A549 (cell line): ENCODE data around the gene BARX2. TPM values are rescaled to one million over a fixed set of nuclear protein-coding genes. Genes with fewer than 3 reads are reported as not detected.

Experiments used
- ATAC-seq, 2 experiments: fragments of 200-7000 bp in 1 of 2; fragments of >200 bp in 1 of 2; cut with Nextera tagmentation in 1 of 2; cut with Tn5 transposase in 1 of 2; 3 replicates each; pipeline versions ENCODE4 v1.8.0 to v1.9.1; 2018 to 2020; ENCODE audit warnings: mild to moderate bottlenecking in 1 of 2, moderate library complexity in 1 of 2
- CTCF ChIA-PET: fragments of 300-600 bp; sonication (Branson Sonifier 250); formaldehyde crosslinking; extraction: SDS; loops from one replicate; lab custom pipeline; 2021; ENCODE audit warnings: antibody characterized with exemption, inconsistent platforms; lab: Yijun Ruan, JAX
- POLR2A ChIA-PET: fragments of 350-600 bp; formaldehyde crosslinking; extraction: SDS; loops from one replicate; lab custom pipeline; 2021; ENCODE audit warnings: antibody characterized with exemption, inconsistent platforms; lab: Yijun Ruan, JAX
- DNase-seq, 2 experiments: peaks; one replicate each; pipeline versions ENCODE4 v3.0.0 to v3.0.0-alpha.2; 2011 to 2016; ENCODE audit warnings: low read depth in 1 of 2, low spot score in 1 of 2
- FAIRE-seq: peaks from 2 replicates; lab custom pipeline; 2011; peaks lifted over from hg19 to GRCh38; lab: Jason Lieb, UNC
- H3K27ac ChIP-seq, 2 experiments: fragments of >200 bp; sonication (Bioruptor Twin); formaldehyde crosslinking; 3 replicates each; pipeline ENCODE4 v1.5.1; 2016 to 2017
- H3K4me1 ChIP-seq: fragments of >200 bp; sonication (Bioruptor Twin); formaldehyde crosslinking; 3 replicates; pipeline ENCODE4 v1.6.1; 2016
- H3K4me2 ChIP-seq: fragments of >200 bp; sonication (Bioruptor Twin); formaldehyde crosslinking; 3 replicates; pipeline ENCODE4 v1.6.1; 2016
- H3K4me3 ChIP-seq: fragments of >200 bp; sonication (Bioruptor Twin); formaldehyde crosslinking; 3 replicates; pipeline ENCODE4 v1.5.1; 2016
- H3K9me3 ChIP-seq: fragments of >200 bp; sonication (Bioruptor Twin); formaldehyde crosslinking; 3 replicates; pipeline ENCODE4 v1.6.1; 2016
- CBX2 ChIP-seq: fragments of 200-600 bp; sonication (generic); IDR thresholded peaks from 2 replicates; pipeline ENCODE4 v1.6.1; 2016; ENCODE audit warnings: low read depth, mild to moderate bottlenecking, borderline replicate concordance
- CBX8 ChIP-seq: fragments of 200-600 bp; sonication (generic); IDR thresholded peaks from 2 replicates; pipeline ENCODE4 v1.6.1; 2016
- E2F6 ChIP-seq: IDR thresholded peaks from 2 replicates; pipeline ENCODE4 v1.6.1; 2012; ENCODE audit warnings: low read depth, borderline replicate concordance
- HDAC2 ChIP-seq: fragments of 200-600 bp; sonication (generic); IDR thresholded peaks from 2 replicates; pipeline ENCODE4 v1.6.1; 2016
- JUN ChIP-seq, 2 experiments: fragments of >200 bp; sonication (Bioruptor Twin); formaldehyde crosslinking; IDR thresholded peaks; 2 replicates in 1 of 2; 3 replicates in 1 of 2; pipeline ENCODE4 v1.6.1; 2016 to 2017
- JUNB ChIP-seq: fragments of >200 bp; sonication (Bioruptor Twin); formaldehyde crosslinking; IDR thresholded peaks from 2 replicates; pipeline ENCODE4 v1.6.1; 2016
- MAFK ChIP-seq: fragments of 450-650 bp; IDR thresholded peaks from 2 replicates; pipeline ENCODE4 v1.6.1; 2014; ENCODE audit not compliant: partially characterized antibody
- NFE2L2 ChIP-seq: fragments of 150-350 bp; conservative IDR thresholded peaks from 2 replicates; pipeline ENCODE4 v1.6.1; 2014; ENCODE audit warnings: low read length
- POLR2AphosphoS2 ChIP-seq: conservative IDR thresholded peaks from 2 replicates; pipeline ENCODE4 v1.6.1; 2012; ENCODE audit warnings: low read length, improper control_type of control experiment, inconsistent platforms
- REST ChIP-seq: fragments of 200-600 bp; sonication (generic); IDR thresholded peaks from 2 replicates; pipeline ENCODE4 v1.6.1; 2016; ENCODE audit warnings: antibody characterized with exemption, mild to moderate bottlenecking, moderate library complexity
- RNF2 ChIP-seq: fragments of 200-600 bp; sonication (generic); IDR thresholded peaks from 2 replicates; pipeline ENCODE4 v1.6.1; 2016; ENCODE audit warnings: low read depth, mild to moderate bottlenecking, antibody characterized with exemption, moderate library complexity, borderline replicate concordance
- SMC3 ChIP-seq: fragments of >200 bp; sonication (Bioruptor Twin); formaldehyde crosslinking; IDR thresholded peaks from 3 replicates; pipeline ENCODE4 v1.6.1; 2018; ENCODE audit warnings: inconsistent platforms
- TP53 ChIP-seq: fragments of 250-450 bp; sonication (Bioruptor Pico); IDR thresholded peaks from 2 replicates; pipeline ENCODE4 v1.5.0; 2021; ENCODE audit warnings: mild to moderate bottlenecking, moderate library complexity
- USF2 ChIP-seq: fragments of 450-650 bp; IDR thresholded peaks from 2 replicates; pipeline ENCODE4 v1.6.1; 2014; ENCODE audit warnings: antibody characterized with exemption
- ZSCAN20 ChIP-seq: fragments of 250-450 bp; sonication (Bioruptor Pico); IDR thresholded peaks from 2 replicates; pipeline ENCODE4 v1.8.0; 2022; ENCODE audit warnings: mild to moderate bottlenecking, moderate library complexity
- WGBS: methylation state at CpG from one replicate; pipeline ENCODE4 v1.1.6; 2017; ENCODE audit errors: missing lambda C conversion rate; 5-methylcytosine and 5-hydroxymethylcytosine counted together
- polyA plus RNA-seq, 4 experiments: library from polyadenylated mRNA; depleted of rRNA in 3 of 4; stranded (reverse); fragments of >200 nt; fragmentation: RNase III in 1 of 4; extraction: RNeasy Plus Mini Kit Qiagen cat#74134 plus additional on column Dnase treatment in 1 of 4; gene quantifications; 2 replicates in 3 of 4; 3 replicates in 1 of 4; pipeline ENCODE4 v1.2.3, GENCODE V29; 2011 to 2017
- TF ChIP-seq, protein P1 (sequence below): fragments of >200 bp; sonication (Bioruptor Twin); formaldehyde crosslinking; IDR thresholded peaks from 3 replicates; pipeline ENCODE4 v1.6.1; 2016
- TF ChIP-seq, protein P2 (sequence below): IDR thresholded peaks from 2 replicates; pipeline ENCODE4 v1.6.1; 2012
- TF ChIP-seq, protein P3 (sequence below): fragments of 250-450 bp; sonication (Bioruptor Pico); IDR thresholded peaks from 2 replicates; pipeline ENCODE4 v1.5.0; 2021; ENCODE audit warnings: mild to moderate bottlenecking, moderate library complexity, borderline replicate concordance

BARX2 gene
- polyA plus RNA-seq, 2 of the 4 experiments (the other 2 are of a cell fraction): not detected

- FAIRE-seq: no peak
- CTCF ChIA-PET: interaction anchor here (1.0 kb wide), 1 partner anchor 11 kb away, joined by 3 read pairs; no protein-coding TSS in a partner anchor
- 81% methylated on average over 7 of the region's 7 CpGs for WGBS
Measured at GRCh38 chr11:129417458-129417857, 41.8 kb downstream of the BARX2 start.

GRCh38 chr11:129418039-129418438, 42.4 kb downstream of the BARX2 start:
- FAIRE-seq (no peak), DNase-seq (no peak), ATAC-seq (no peak)
- ChIA-PET CTCF (no interaction called here), POLR2A (no interaction called here)
- Histone ChIP-seq H3K4me2 (no peak overlapping the region), H3K27ac (no peak overlapping the region), H3K9me3 (no peaks in the 10 kb centered on the region), H3K4me3 (no peak overlapping the region), H3K4me1 (no peaks in the 10 kb centered on the region)
- no peak for TF ChIP-seq USF2
- TF ChIP-seq NFE2L2: no peak
- TF ChIP-seq CBX8: no peak
- no peak for TF ChIP-seq E2F6
- TF ChIP-seq ZSCAN20 (CRISPR knock-in tag): no peak
- TF ChIP-seq CBX2: no peak
- 60% methylated on average over 4 of the region's 4 CpGs for WGBS

More at GRCh38 chr11:129417458-129417857, 41.8 kb downstream of the BARX2 start:
- H3K27ac ChIP-seq: no peak overlapping the region
- ATAC-seq (no peak), DNase-seq (no peak)
- H3K9me3 ChIP-seq: no peaks in the 10 kb centered on the region
- H3K4me3 ChIP-seq: no peak overlapping the region
- H3K4me1 ChIP-seq: no peaks in the 10 kb centered on the region
- H3K4me2 ChIP-seq: no peak overlapping the region
- POLR2A ChIA-PET: no interaction called here
- TF ChIP-seq E2F6 (no peak), NFE2L2 (no peak), TP53 (CRISPR knock-in tag) (no peak), USF2 (no peak)
- TF ChIP-seq, protein P1, sequence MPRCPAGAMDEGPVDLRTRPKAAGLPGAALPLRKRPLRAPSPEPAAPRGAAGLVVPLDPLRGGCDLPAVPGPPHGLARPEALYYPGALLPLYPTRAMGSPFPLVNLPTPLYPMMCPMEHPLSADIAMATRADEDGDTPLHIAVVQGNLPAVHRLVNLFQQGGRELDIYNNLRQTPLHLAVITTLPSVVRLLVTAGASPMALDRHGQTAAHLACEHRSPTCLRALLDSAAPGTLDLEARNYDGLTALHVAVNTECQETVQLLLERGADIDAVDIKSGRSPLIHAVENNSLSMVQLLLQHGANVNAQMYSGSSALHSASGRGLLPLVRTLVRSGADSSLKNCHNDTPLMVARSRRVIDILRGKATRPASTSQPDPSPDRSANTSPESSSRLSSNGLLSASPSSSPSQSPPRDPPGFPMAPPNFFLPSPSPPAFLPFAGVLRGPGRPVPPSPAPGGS: no peak

DNA sequence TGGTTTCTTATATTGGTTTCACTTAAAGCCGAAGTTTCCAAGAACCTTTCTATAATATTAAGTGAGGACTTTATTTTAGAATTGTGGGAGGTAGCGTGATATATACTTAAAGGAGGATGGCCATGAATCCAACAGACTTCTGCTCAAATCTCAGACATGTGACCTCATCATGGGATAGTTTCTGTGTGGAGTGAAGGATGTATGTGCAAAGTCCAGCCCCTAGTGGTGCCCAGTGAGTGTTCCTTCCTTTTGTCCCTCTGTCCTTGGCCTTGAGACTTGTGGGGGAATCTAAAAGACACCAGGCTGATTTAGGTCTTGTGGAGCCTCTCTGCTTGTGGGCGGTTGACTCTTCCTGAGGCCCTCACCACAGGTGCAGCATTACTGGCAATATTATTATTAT, 43.7 kb downstream of the BARX2 start:
- Histone ChIP-seq H3K4me2 (no peak overlapping the region), H3K4me3 (no peak overlapping the region), H3K9me3 (no peaks in the 10 kb centered on the region), H3K4me1 (no peaks in the 10 kb centered on the region), H3K27ac (no peak overlapping the region)
- ChIA-PET POLR2A (no interaction called here), CTCF (no interaction called here)
- TF ChIP-seq HDAC2 (no peak), REST (no peak), SMC3 (no peak), MAFK (no peak), POLR2AphosphoS2 (no peak), RNF2 (no peak), JUN (IDR thresholded peaks at IDR 0.05) (no peak), CBX8 (no peak), JUNB (no peak)
- TF ChIP-seq, protein P2, sequence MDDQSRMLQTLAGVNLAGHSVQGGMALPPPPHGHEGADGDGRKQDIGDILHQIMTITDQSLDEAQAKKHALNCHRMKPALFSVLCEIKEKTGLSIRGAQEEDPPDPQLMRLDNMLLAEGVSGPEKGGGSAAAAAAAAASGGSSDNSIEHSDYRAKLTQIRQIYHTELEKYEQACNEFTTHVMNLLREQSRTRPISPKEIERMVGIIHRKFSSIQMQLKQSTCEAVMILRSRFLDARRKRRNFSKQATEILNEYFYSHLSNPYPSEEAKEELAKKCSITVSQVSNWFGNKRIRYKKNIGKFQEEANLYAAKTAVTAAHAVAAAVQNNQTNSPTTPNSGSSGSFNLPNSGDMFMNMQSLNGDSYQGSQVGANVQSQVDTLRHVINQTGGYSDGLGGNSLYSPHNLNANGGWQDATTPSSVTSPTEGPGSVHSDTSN: no peak
- TF ChIP-seq, protein P3, sequence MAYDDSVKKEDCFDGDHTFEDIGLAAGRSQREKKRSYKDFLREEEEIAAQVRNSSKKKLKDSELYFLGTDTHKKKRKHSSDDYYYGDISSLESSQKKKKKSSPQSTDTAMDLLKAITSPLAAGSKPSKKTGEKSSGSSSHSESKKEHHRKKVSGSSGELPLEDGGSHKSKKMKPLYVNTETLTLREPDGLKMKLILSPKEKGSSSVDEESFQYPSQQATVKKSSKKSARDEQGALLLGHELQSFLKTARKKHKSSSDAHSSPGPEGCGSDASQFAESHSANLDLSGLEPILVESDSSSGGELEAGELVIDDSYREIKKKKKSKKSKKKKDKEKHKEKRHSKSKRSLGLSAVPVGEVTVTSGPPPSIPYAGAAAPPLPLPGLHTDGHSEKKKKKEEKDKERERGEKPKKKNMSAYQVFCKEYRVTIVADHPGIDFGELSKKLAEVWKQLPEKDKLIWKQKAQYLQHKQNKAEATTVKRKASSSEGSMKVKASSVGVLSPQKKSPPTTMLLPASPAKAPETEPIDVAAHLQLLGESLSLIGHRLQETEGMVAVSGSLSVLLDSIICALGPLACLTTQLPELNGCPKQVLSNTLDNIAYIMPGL (CRISPR knock-in tag): no peak
- WGBS: 65% methylated on average over 3 of the region's 3 CpGs
- FAIRE-seq: no peak
- no peak for DNase-seq
- ATAC-seq: no peak
